Fibroblast of gingiva (primary cell): ENCODE results near the gene MS4A8.
"Not testable (repeated sequence)": the region's sequence is repeated elsewhere in the genome, so short reads cannot be mapped to it uniquely, and the experiment has no call there.

ENCODE experiments used
- DNase-seq: peaks from one replicate; pipeline ENCODE4 v3.0.0-alpha.2; 2011; ENCODE audit warnings: low read depth

MS4A8 gene

GRCh38 chr11:60699284-60699691, at the start of gene MS4A8:
MS4A8 (plus strand) TSS chr11:60699612; CDS start chr11:60700861, 1,249 bp downstream.
- no peak for DNase-seq

GRCh38 chr11:60657888-60658287, 41.5 kb upstream of the MS4A8 start:
- DNase-seq: no peak

- DNase-seq: no peak
Measured at GRCh38 chr11:60658409-60658808, 41.0 kb upstream of the MS4A8 start.

GRCh38 chr11:60672255-60672654, 27.2 kb upstream of the MS4A8 start:
- no peak for DNase-seq

- not testable (repeated sequence) for DNase-seq
Measured at GRCh38 chr11:60678231-60678630, 21.2 kb upstream of the MS4A8 start.

- no peak for DNase-seq
Measured at GRCh38 chr11:60679879-60680278, 19.5 kb upstream of the MS4A8 start.

- DNase-seq: no peak
Measured at GRCh38 chr11:60680455-60681119, 18.8 kb upstream of the MS4A8 start.

- DNase-seq: not testable (repeated sequence)
Measured at GRCh38 chr11:60684541-60684848, 14.9 kb upstream of the MS4A8 start.

- DNase-seq: no peak
Measured at GRCh38 chr11:60691661-60692060, 7.8 kb upstream of the MS4A8 start.

- DNase-seq: no peak
Measured at GRCh38 chr11:60699936-60700335, 524 bp downstream of the MS4A8 start.

GRCh38 chr11:60700689-60701468, 1.5 kb downstream of the MS4A8 start:
- no peak for DNase-seq

- no peak for DNase-seq
Measured at GRCh38 chr11:60701469-60701818, 2.0 kb downstream of the MS4A8 start.

- no peak for DNase-seq
Measured at GRCh38 chr11:60703374-60703773, 4.0 kb downstream of the MS4A8 start.

- no peak for DNase-seq
Measured at GRCh38 chr11:60705895-60706294, 6.5 kb downstream of the MS4A8 start.

GRCh38 chr11:60706931-60707330, 7.5 kb downstream of the MS4A8 start:
- DNase-seq: no peak

GRCh38 chr11:60710482-60710881, 11.1 kb downstream of the MS4A8 start:
- DNase-seq: no peak

- no peak for DNase-seq
Measured at GRCh38 chr11:60711276-60711675, 11.9 kb downstream of the MS4A8 start.

- DNase-seq: not testable (repeated sequence)
Measured at GRCh38 chr11:60713423-60713822, 14.0 kb downstream of the MS4A8 start.

- DNase-seq: no peak
Measured at GRCh38 chr11:60717956-60718355, 18.5 kb downstream of the MS4A8 start.

- no peak for DNase-seq
Measured at GRCh38 chr11:60718524-60719316, 19.3 kb downstream of the MS4A8 start.

- no peak for DNase-seq
Measured at GRCh38 chr11:60719391-60719790, 20.0 kb downstream of the MS4A8 start.

- DNase-seq: no peak
Measured at GRCh38 chr11:60720460-60720859, 21.0 kb downstream of the MS4A8 start.

- no peak for DNase-seq
Measured at GRCh38 chr11:60724420-60724819, 25.0 kb downstream of the MS4A8 start, which contains the start of gene MS4A18. MS4A18 (plus strand) TSS chr11:60724720.
